ENCODE measurements around the gene NHP2. TPM values are rescaled to one million over a fixed set of nuclear protein-coding genes. Genes with fewer than 3 reads are reported as not detected.
A peak's percentile ranks its signal among the peaks of the same experiment; 100 is the strongest.

The NHP2 gene
- total RNA-seq, 2 experiments from 2014 or later, result 42.2 to 44.5 TPM

DNA sequence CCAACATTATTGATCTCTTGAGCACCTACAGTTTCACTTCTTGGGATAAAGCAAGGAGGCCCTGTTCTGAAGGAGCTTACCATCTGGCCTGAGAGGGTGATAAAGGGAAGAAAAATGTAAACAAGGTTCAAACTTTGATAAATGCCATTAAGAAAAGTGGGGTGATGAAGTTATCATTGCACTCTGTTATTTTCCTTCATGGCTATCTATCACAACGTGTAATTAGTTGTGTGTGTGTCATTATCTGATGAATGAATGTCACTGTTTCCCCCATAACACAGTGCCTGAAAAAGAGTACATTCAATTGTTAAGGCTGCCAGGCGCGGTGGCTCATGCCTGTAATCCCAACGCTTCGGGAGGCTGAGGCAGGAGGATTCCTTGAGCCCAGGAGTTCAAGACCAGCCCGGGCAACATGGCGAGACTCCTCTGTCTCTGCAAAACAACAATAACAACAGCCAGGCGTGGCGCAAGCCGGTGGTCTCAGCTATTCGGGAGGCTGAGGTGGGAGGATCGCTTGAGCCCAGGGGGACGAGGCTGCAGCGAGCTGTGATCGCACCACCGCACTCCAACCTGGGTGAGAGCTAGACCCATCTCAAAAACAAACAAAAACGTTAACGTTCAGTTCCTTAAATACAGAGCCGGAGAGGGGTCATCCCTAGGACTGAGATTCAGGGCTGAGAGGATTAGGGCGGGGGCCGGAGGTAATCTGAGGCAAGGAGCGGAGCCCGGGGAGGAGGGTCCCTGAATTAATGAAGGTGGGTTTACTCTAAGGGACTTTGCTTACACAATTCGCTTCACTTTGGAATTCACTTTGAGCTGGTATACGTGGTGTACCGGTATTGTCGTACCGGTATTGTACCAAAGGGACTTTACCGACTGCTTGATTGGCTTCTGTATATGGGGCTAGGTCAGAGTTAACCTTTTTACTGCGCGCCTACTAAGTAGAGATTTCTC lies 917 bp downstream of the NHP2 start:
- POLR2A ChIA-PET, result interaction anchor here (0.6 to 2.5 kb wide), 12 partner anchors 14 to 1681 kb away, joined by 3 to 23 read pairs (median 4); partner anchors contain the start of genes HNRNPAB, RMND5B and TMED9
- peak overlapping the region; percentile 76 for H3K4me3 ChIP-seq (ENCODE audit: low read length)
- no peak for DNase-seq

GRCh38 chr5:178150977-178151734 lies 2.5 kb downstream of the NHP2 start:
- CTCF ChIA-PET, result interaction anchor here (1.6 kb wide), 1 partner anchor 30 kb away, joined by 7 read pairs; no protein-coding TSS in a partner anchor
- Histone ChIP-seq H3K4me1 (ENCODE audit: insufficient read depth, low read length) (peaks cover 36% of the 10 kb centered on the region), H3K27ac (ENCODE audit: low read depth in 1 of 2, low read length in 2 of 2) (peak overlapping the region in 1 of 2 donors; percentile 34), H3K36me3 (ENCODE audit: insufficient read depth, low read length) (peaks cover 59% of the 10 kb centered on the region), H3K4me3 (ENCODE audit: low read length) (no peak overlapping the region), H3K9me3 (ENCODE audit: control insufficient read depth in 1 of 2, insufficient read depth in 1 of 2, low read length in 2 of 2) (no peaks in the 10 kb centered on the region), H3K27me3 (ENCODE audit: control insufficient read depth in 1 of 2, insufficient read depth in 2 of 2, low read length in 2 of 2) (no peaks in the 10 kb centered on the region)
- TF ChIP-seq CTCF (IDR thresholded peaks at IDR 0.05), result no peak
- ATAC-seq (ENCODE audit: poor library complexity), result no peak
- Mint-ChIP-seq H3K27me3 (no peaks in the 10 kb centered on the region), H3K36me3 (ENCODE audit: low read depth) (peaks cover 66% of the 10 kb centered on the region), H3K9me3 (no peaks in the 10 kb centered on the region), H3K27ac (peak overlapping the region; percentile 80), H3K4me1 (ENCODE audit: low read depth) (peaks cover 24% of the 10 kb centered on the region), H3K4me3 (peak overlapping the region; percentile 91)
- intact Hi-C loops (cut with DNase I, micrococcal nuclease), result loop anchor here in 1 of 2 experiments (5.0 to 10.0 kb wide), 3 partner anchors 549 to 846 kb away; partner anchors contain the start of genes B4GALT7, LMAN2, PRELID1 and RAB24
- DNase-seq, result no peak
- POLR2A ChIA-PET, result interaction anchor here (1.2 to 1.6 kb wide), 3 partner anchors 20 to 53 kb away, joined by 3 to 4 read pairs (median 4); partner anchors contain the start of genes HNRNPAB and RMND5B

More for the DNA sequence above, 917 bp downstream of the NHP2 start:
- no peak for ATAC-seq (ENCODE audit: poor library complexity)
- peaks cover 24% of the 10 kb centered on the region for H3K4me1 Mint-ChIP-seq (ENCODE audit: low read depth)
- peaks cover 43% of the 10 kb centered on the region for H3K36me3 ChIP-seq (ENCODE audit: insufficient read depth, low read length)
- no peaks in the 10 kb centered on the region for H3K27me3 Mint-ChIP-seq
- H3K9me3 ChIP-seq (ENCODE audit: control insufficient read depth in 1 of 2, insufficient read depth in 1 of 2, low read length in 2 of 2), result no peaks in the 10 kb centered on the region
- H3K27ac Mint-ChIP-seq, result peak overlapping the region; percentile 83
- H3K36me3 Mint-ChIP-seq (ENCODE audit: low read depth), result peaks cover 50% of the 10 kb centered on the region
- peak overlapping the region; percentile 91 for H3K4me3 Mint-ChIP-seq
- intact Hi-C loops (cut with DNase I, micrococcal nuclease), result loop anchor here in 1 of 2 experiments (1.0 to 10.0 kb wide), 5 partner anchors 20 to 848 kb away; partner anchors contain the start of genes B4GALT7, LMAN2, PRELID1 and RAB24
- peak overlapping the region in 1 of 2 donors; percentile 42 for H3K27ac ChIP-seq (ENCODE audit: low read depth in 1 of 2, low read length in 2 of 2)
- CTCF ChIA-PET, result interaction anchor here (0.8 to 1.1 kb wide), 2 partner anchors 11 to 51 kb away, joined by 3 to 4 read pairs; partner anchors contain the start of gene HNRNPAB
- no peaks in the 10 kb centered on the region for H3K9me3 Mint-ChIP-seq
- no peak for TF ChIP-seq CTCF (IDR thresholded peaks at IDR 0.05)
- peaks cover 35% of the 10 kb centered on the region for H3K4me1 ChIP-seq (ENCODE audit: insufficient read depth, low read length)
- no peaks in the 10 kb centered on the region for H3K27me3 ChIP-seq (ENCODE audit: control insufficient read depth in 1 of 2, insufficient read depth in 2 of 2, low read length in 2 of 2)

All from CD4-positive, alpha-beta T cell (primary cell).